A549 (cell line): ENCODE results near the gene DEFB124. TPM values are rescaled to one million over a fixed set of nuclear protein-coding genes. Genes with fewer than 3 reads are reported as not detected.
"Not testable (repeated sequence)": the region's sequence is repeated elsewhere in the genome, so short reads cannot be mapped to it uniquely, and the experiment has no call there.

ENCODE experiments used
- ATAC-seq, 2 experiments: fragments of 200-7000 bp in 1 of 2; fragments of >200 bp in 1 of 2; cut with Nextera tagmentation in 1 of 2; cut with Tn5 transposase in 1 of 2; 3 replicates each; pipeline versions ENCODE4 v1.8.0 to v1.9.1; 2018 to 2020; ENCODE audit warnings: mild to moderate bottlenecking in 1 of 2, moderate library complexity in 1 of 2
- CTCF ChIA-PET: fragments of 300-600 bp; sonication (Branson Sonifier 250); formaldehyde crosslinking; extraction: SDS; loops from one replicate; lab custom pipeline; 2021; ENCODE audit warnings: antibody characterized with exemption, inconsistent platforms; lab: Yijun Ruan, JAX
- POLR2A ChIA-PET: fragments of 350-600 bp; formaldehyde crosslinking; extraction: SDS; loops from one replicate; lab custom pipeline; 2021; ENCODE audit warnings: antibody characterized with exemption, inconsistent platforms; lab: Yijun Ruan, JAX
- DNase-seq, 2 experiments: peaks; one replicate each; pipeline versions ENCODE4 v3.0.0 to v3.0.0-alpha.2; 2011 to 2016; ENCODE audit warnings: low read depth in 1 of 2, low spot score in 1 of 2
- FAIRE-seq: peaks from 2 replicates; lab custom pipeline; 2011; peaks lifted over from hg19 to GRCh38; lab: Jason Lieb, UNC
- H3K27ac ChIP-seq, 2 experiments: fragments of >200 bp; sonication (Bioruptor Twin); formaldehyde crosslinking; 3 replicates each; pipeline ENCODE4 v1.5.1; 2016 to 2017
- H3K4me1 ChIP-seq: fragments of >200 bp; sonication (Bioruptor Twin); formaldehyde crosslinking; 3 replicates; pipeline ENCODE4 v1.6.1; 2016
- H3K4me2 ChIP-seq: fragments of >200 bp; sonication (Bioruptor Twin); formaldehyde crosslinking; 3 replicates; pipeline ENCODE4 v1.6.1; 2016
- H3K4me3 ChIP-seq: fragments of >200 bp; sonication (Bioruptor Twin); formaldehyde crosslinking; 3 replicates; pipeline ENCODE4 v1.5.1; 2016
- H3K9me3 ChIP-seq: fragments of >200 bp; sonication (Bioruptor Twin); formaldehyde crosslinking; 3 replicates; pipeline ENCODE4 v1.6.1; 2016
- ATOH8 ChIP-seq: fragments of 250-450 bp; sonication (Bioruptor Pico); IDR thresholded peaks from 2 replicates; pipeline ENCODE4 v1.5.0; 2020; ENCODE audit warnings: low read depth, mild to moderate bottlenecking, moderate library complexity
- BHLHE40 ChIP-seq: IDR thresholded peaks from 2 replicates; pipeline ENCODE4 v1.6.1; 2012; ENCODE audit warnings: low read depth, low read length, inconsistent platforms
- CBX8 ChIP-seq: fragments of 200-600 bp; sonication (generic); IDR thresholded peaks from 2 replicates; pipeline ENCODE4 v1.6.1; 2016
- CHD4 ChIP-seq: fragments of 200-600 bp; sonication (generic); IDR thresholded peaks from 2 replicates; pipeline ENCODE4 v1.6.1; 2016; ENCODE audit warnings: antibody characterized with exemption, mild to moderate bottlenecking, borderline replicate concordance
- CTCF ChIP-seq: fragments of >200 bp; sonication (Bioruptor Twin); formaldehyde crosslinking; IDR thresholded peaks from 3 replicates; pipeline ENCODE4 v1.5.1; 2016
- EHF ChIP-seq: fragments of 250-450 bp; sonication (Bioruptor Pico); IDR thresholded peaks from 2 replicates; pipeline ENCODE4 v1.5.0; 2020; ENCODE audit warnings: mild to moderate bottlenecking
- ESRRA ChIP-seq: fragments of 150-350 bp; IDR thresholded peaks from 2 replicates; pipeline ENCODE4 v1.6.1; 2014; ENCODE audit warnings: mild to moderate bottlenecking, low read length, borderline replicate concordance
- HDAC2 ChIP-seq: fragments of 200-600 bp; sonication (generic); IDR thresholded peaks from 2 replicates; pipeline ENCODE4 v1.6.1; 2016
- MAX ChIP-seq: IDR thresholded peaks from 2 replicates; pipeline ENCODE4 v1.6.1; 2012
- MAZ ChIP-seq: fragments of 150-350 bp; IDR thresholded peaks from 2 replicates; pipeline ENCODE4 v1.6.1; 2014; ENCODE audit warnings: antibody characterized with exemption, low read depth, low read length, borderline replicate concordance
- NFE2L2 ChIP-seq: fragments of 150-350 bp; conservative IDR thresholded peaks from 2 replicates; pipeline ENCODE4 v1.6.1; 2014; ENCODE audit warnings: low read length
- PBX3 ChIP-seq: IDR thresholded peaks from 2 replicates; pipeline ENCODE4 v1.6.1; 2012
- POLR2A ChIP-seq: IDR thresholded peaks from 2 replicates; pipeline ENCODE4 v1.6.1; 2012; ENCODE audit warnings: mild to moderate bottlenecking, low read length
- RAD21 ChIP-seq, 2 experiments: fragments of >200 bp in 1 of 2; sonication (Bioruptor Twin) in 1 of 2; formaldehyde crosslinking in 1 of 2; IDR thresholded peaks in 1 of 2; conservative IDR thresholded peaks in 1 of 2; 2 replicates in 1 of 2; 3 replicates in 1 of 2; pipeline ENCODE4 v1.6.1; 2012 to 2018; ENCODE audit warnings: inconsistent platforms in 1 of 2
- RARB ChIP-seq: fragments of 250-450 bp; sonication (Bioruptor Pico); IDR thresholded peaks from 2 replicates; pipeline ENCODE4 v1.8.0; 2021; ENCODE audit warnings: mild to moderate bottlenecking, moderate library complexity
- SMC3 ChIP-seq: fragments of >200 bp; sonication (Bioruptor Twin); formaldehyde crosslinking; IDR thresholded peaks from 3 replicates; pipeline ENCODE4 v1.6.1; 2018; ENCODE audit warnings: inconsistent platforms
- SREBF2 ChIP-seq: fragments of 450-650 bp; IDR thresholded peaks from 2 replicates; pipeline ENCODE4 v1.6.1; 2014; ENCODE audit warnings: mild to moderate bottlenecking, moderate library complexity
- TFCP2L1 ChIP-seq: fragments of 250-450 bp; sonication (Bioruptor Pico); IDR thresholded peaks from 2 replicates; pipeline ENCODE4 v1.5.0; 2021; ENCODE audit warnings: mild to moderate bottlenecking
- ZC3H11A ChIP-seq: fragments of 450-650 bp; IDR thresholded peaks from 2 replicates; pipeline ENCODE4 v1.6.1; 2014; ENCODE audit warnings: antibody characterized with exemption, mild to moderate bottlenecking
- ZFP36 ChIP-seq: fragments of 450-650 bp; IDR thresholded peaks from 2 replicates; pipeline ENCODE4 v1.6.1; 2014; ENCODE audit warnings: borderline replicate concordance; ENCODE audit not compliant: partially characterized antibody
- ZSCAN20 ChIP-seq: fragments of 250-450 bp; sonication (Bioruptor Pico); IDR thresholded peaks from 2 replicates; pipeline ENCODE4 v1.8.0; 2022; ENCODE audit warnings: mild to moderate bottlenecking, moderate library complexity
- WGBS: methylation state at CpG from one replicate; pipeline ENCODE4 v1.1.6; 2017; ENCODE audit errors: missing lambda C conversion rate; 5-methylcytosine and 5-hydroxymethylcytosine counted together
- polyA plus RNA-seq, 4 experiments: library from polyadenylated mRNA; depleted of rRNA in 3 of 4; stranded (reverse); fragments of >200 nt; fragmentation: RNase III in 1 of 4; extraction: RNeasy Plus Mini Kit Qiagen cat#74134 plus additional on column Dnase treatment in 1 of 4; gene quantifications; 2 replicates in 3 of 4; 3 replicates in 1 of 4; pipeline ENCODE4 v1.2.3, GENCODE V29; 2011 to 2017

The DEFB124 gene
- polyA plus RNA-seq, 2 of the 4 experiments (the other 2 are of a cell fraction): 0.18 TPM; not detected in 1

GRCh38 chr20:31505903-31506302 is 31.0 kb upstream of the DEFB124 start (continued):
- TF ChIP-seq RAD21 (conservative IDR thresholded peaks at IDR 0.05 in 1 of 2, IDR thresholded peaks at IDR 0.05 in 1 of 2): no peak
- no peak for TF ChIP-seq PBX3
- no peak for TF ChIP-seq ZSCAN20 (CRISPR knock-in tag)
- TF ChIP-seq HDAC2: no peak
- no peak; the same call in 1 of the 2 replicates for TF ChIP-seq EHF (CRISPR knock-in tag)
- TF ChIP-seq MAX: no peak
- TF ChIP-seq MAZ: no peak
- TF ChIP-seq POLR2A: no peak
- no peak for TF ChIP-seq TFCP2L1
- TF ChIP-seq ZC3H11A: no peak
- peak; percentile 92; the same call in 1 of the 2 replicates for TF ChIP-seq ATOH8 (CRISPR knock-in tag)
- TF ChIP-seq CHD4: no peak
- TF ChIP-seq ESRRA: no peak
- TF ChIP-seq RARB: 0 out of 2 replicates have a peak, but pooled peaks have one; percentile 53
- no peak for TF ChIP-seq CBX8
- TF ChIP-seq SMC3: no peak
- TF ChIP-seq BHLHE40: no peak
- no peak for TF ChIP-seq NFE2L2

GRCh38 chr20:31502884-31503673 is 28.2 kb upstream of the DEFB124 start:
- ATAC-seq: peak; percentile 98 to 99
- FAIRE-seq, H3K4me1 ChIP-seq, H3K4me3 ChIP-seq, H3K9me3 ChIP-seq, H3K27ac ChIP-seq: not testable (repeated sequence)
- WGBS: 22% methylated on average over 17 of the region's 20 CpGs
- CTCF ChIA-PET: interaction anchor here (0.6 to 3.8 kb wide), 46 partner anchors 8 to 243 kb away, joined by 3 to 62 read pairs (median 5); partner anchors contain the start of genes DEFB119, DEFB121, DEFB124 and HM13
- peak; percentile 60; the same call in 1 of the 2 replicates for TF ChIP-seq CHD4
- TF ChIP-seq SREBF2: peak; percentile 23; the same call in 1 of the 2 replicates
- TF ChIP-seq SMC3: peak; percentile 88
- TF ChIP-seq RAD21 (conservative IDR thresholded peaks at IDR 0.05 in 1 of 2, IDR thresholded peaks at IDR 0.05 in 1 of 2): peak; percentile 86 to 91
- TF ChIP-seq CTCF: peak; percentile 82
- DNase-seq: peak; percentile 69 to 86
- POLR2A ChIA-PET: interaction anchor here (0.8 to 1.0 kb wide), 2 partner anchors 42 to 90 kb away, joined by 3 to 4 read pairs; no protein-coding TSS in a partner anchor
- H3K4me2 ChIP-seq: peak overlapping the region; percentile 2; the same call in 1 of the 3 replicates

- H3K4me2 ChIP-seq: no peak overlapping the region
- ChIA-PET CTCF (interaction anchor here (0.5 to 3.8 kb wide), 5 partner anchors 24 to 112 kb away, joined by 4 to 55 read pairs (median 12); partner anchors contain the start of genes DEFB124 and REM1), POLR2A (no interaction called here)
- no peak for DNase-seq
- H3K4me3 ChIP-seq: no peak overlapping the region
- no peak overlapping the region for H3K27ac ChIP-seq
- 0% methylated on average over 1 of the region's 1 CpG for WGBS
- no peak for ATAC-seq
- H3K4me1 ChIP-seq: no peaks in the 10 kb centered on the region
- no peaks in the 10 kb centered on the region for H3K9me3 ChIP-seq
- no peak for TF ChIP-seq ZFP36
- no peak for FAIRE-seq
Observed at GRCh38 chr20:31500527-31500926, 25.6 kb upstream of the DEFB124 start.
